ENCODE results near the gene TLE4.

DNA sequence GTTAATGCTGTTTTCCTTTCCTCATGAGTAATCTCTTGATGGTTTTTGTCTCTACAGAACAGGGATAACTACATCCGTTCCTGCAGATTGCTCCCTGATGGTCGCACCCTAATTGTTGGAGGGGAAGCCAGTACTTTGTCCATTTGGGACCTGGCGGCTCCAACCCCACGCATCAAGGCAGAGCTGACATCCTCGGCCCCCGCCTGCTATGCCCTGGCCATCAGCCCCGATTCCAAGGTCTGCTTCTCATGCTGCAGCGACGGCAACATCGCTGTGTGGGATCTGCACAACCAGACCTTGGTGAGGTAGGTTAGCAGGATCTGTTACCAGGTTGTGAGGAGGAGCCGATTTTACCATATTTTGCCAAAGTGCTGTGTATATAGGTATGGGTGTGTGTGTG, 148.2 kb downstream of the TLE4 start:
- TF ChIP-seq, protein P1, sequence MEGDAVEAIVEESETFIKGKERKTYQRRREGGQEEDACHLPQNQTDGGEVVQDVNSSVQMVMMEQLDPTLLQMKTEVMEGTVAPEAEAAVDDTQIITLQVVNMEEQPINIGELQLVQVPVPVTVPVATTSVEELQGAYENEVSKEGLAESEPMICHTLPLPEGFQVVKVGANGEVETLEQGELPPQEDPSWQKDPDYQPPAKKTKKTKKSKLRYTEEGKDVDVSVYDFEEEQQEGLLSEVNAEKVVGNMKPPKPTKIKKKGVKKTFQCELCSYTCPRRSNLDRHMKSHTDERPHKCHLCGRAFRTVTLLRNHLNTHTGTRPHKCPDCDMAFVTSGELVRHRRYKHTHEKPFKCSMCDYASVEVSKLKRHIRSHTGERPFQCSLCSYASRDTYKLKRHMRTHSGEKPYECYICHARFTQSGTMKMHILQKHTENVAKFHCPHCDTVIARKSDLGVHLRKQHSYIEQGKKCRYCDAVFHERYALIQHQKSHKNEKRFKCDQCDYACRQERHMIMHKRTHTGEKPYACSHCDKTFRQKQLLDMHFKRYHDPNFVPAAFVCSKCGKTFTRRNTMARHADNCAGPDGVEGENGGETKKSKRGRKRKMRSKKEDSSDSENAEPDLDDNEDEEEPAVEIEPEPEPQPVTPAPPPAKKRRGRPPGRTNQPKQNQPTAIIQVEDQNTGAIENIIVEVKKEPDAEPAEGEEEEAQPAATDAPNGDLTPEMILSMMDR (conservative IDR thresholded peaks at IDR 0.05; ENCODE audit: low read depth, low read length), result no peak
- TF ChIP-seq RFX5 (IDR thresholded peaks at IDR 0.05; ENCODE audit: low read depth, low read length), result no peak
- TF ChIP-seq CEBPB (IDR thresholded peaks at IDR 0.05; ENCODE audit: low read depth, low read length), result no peak
- TF ChIP-seq, protein P2, sequence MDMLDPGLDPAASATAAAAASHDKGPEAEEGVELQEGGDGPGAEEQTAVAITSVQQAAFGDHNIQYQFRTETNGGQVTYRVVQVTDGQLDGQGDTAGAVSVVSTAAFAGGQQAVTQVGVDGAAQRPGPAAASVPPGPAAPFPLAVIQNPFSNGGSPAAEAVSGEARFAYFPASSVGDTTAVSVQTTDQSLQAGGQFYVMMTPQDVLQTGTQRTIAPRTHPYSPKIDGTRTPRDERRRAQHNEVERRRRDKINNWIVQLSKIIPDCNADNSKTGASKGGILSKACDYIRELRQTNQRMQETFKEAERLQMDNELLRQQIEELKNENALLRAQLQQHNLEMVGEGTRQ (IDR thresholded peaks at IDR 0.05; ENCODE audit: low read depth, low read length), result no peak
- TF ChIP-seq POLR2A (IDR thresholded peaks at IDR 0.05; ENCODE audit: low read depth, low read length), result no peak
- no peak for TF ChIP-seq MAFK (IDR thresholded peaks at IDR 0.05; ENCODE audit: low read depth, low read length)
- TF ChIP-seq NFE2L2 (IDR thresholded peaks at IDR 0.05; ENCODE audit: low read depth, low read length), result no peak
- TF ChIP-seq SMC3 (IDR thresholded peaks at IDR 0.05; ENCODE audit: low read depth, low read length), result no peak
- no peak for TF ChIP-seq MAZ (IDR thresholded peaks at IDR 0.05; ENCODE audit: borderline replicate concordance, low read depth, low read length)
- TF ChIP-seq FOS (IDR thresholded peaks at IDR 0.05; ENCODE audit: low read depth, low read length), result no peak
- TF ChIP-seq MXI1 (IDR thresholded peaks at IDR 0.05; ENCODE audit: borderline replicate concordance, low read depth, low read length), result no peak
- TF ChIP-seq, protein P3, sequence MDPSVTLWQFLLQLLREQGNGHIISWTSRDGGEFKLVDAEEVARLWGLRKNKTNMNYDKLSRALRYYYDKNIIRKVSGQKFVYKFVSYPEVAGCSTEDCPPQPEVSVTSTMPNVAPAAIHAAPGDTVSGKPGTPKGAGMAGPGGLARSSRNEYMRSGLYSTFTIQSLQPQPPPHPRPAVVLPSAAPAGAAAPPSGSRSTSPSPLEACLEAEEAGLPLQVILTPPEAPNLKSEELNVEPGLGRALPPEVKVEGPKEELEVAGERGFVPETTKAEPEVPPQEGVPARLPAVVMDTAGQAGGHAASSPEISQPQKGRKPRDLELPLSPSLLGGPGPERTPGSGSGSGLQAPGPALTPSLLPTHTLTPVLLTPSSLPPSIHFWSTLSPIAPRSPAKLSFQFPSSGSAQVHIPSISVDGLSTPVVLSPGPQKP (IDR thresholded peaks at IDR 0.05; ENCODE audit: borderline replicate concordance, low read depth, low read length), result no peak
- no peak for TF ChIP-seq RCOR1 (IDR thresholded peaks at IDR 0.05; ENCODE audit: insufficient replicate concordance, low read length)

All from IMR-90 (cell line).